HepG2 (cell line): ENCODE results near the gene PATL2. TPM values are rescaled to one million over a fixed set of nuclear protein-coding genes. Genes with fewer than 3 reads are reported as not detected.

Experiments
- ATAC-seq: fragments of 200-7000 bp; cut with Tn5 transposase; 3 replicates; pipeline ENCODE4 v1.9.1; 2020; ENCODE audit warnings: mild to moderate bottlenecking, moderate library complexity
- BruUV-seq: library from RNA; stranded (reverse); fragments of 400-500 nt; replicated peaks from 2 replicates; lab custom pipeline; 2021; lab: Mats Ljungman, UMichigan
- CTCF ChIA-PET: fragments of 300-600 bp; formaldehyde crosslinking; extraction: SDS; loops from one replicate; lab custom pipeline; 2021; ENCODE audit warnings: low total read pairs, inconsistent platforms, low intra/inter-chr PET ratio; lab: Yijun Ruan, JAX
- POLR2A ChIA-PET: fragments of 350-600 bp; sonication (Branson Sonifier 250); formaldehyde crosslinking; loops from one replicate; lab custom pipeline; 2020; ENCODE audit warnings: antibody characterized with exemption, inconsistent platforms; lab: Yijun Ruan, JAX
- DNase-seq: peaks from one replicate; pipeline ENCODE4 v3.0.0-alpha.2; 2015; ENCODE audit warnings: low spot score
- FAIRE-seq: peaks from 3 replicates; lab custom pipeline; 2011; peaks lifted over from hg19 to GRCh38; lab: Jason Lieb, UNC
- H2AFZ ChIP-seq: one replicate; pipeline ENCODE4 v1.6.1; 2011; ENCODE audit warnings: low read length, inconsistent platforms
- H3K27ac ChIP-seq: fragments of 300-600 bp; 3 replicates; pipeline ENCODE4 v1.8.0; 2011; ENCODE audit warnings: mixed run types, mild to moderate bottlenecking, mixed read lengths, low read length, inconsistent platforms; ENCODE audit not compliant: insufficient read depth; ENCODE audit errors: extremely low read length
- H3K27me3 ChIP-seq, 2 experiments: fragments of 200-600 bp in 1 of 2; 2 replicates in 1 of 2; 3 replicates in 1 of 2; pipeline versions ENCODE4 v1.6.0 to v1.8.0; 2011; ENCODE audit warnings: low read length in 2 of 2, mild to moderate bottlenecking in 2 of 2, moderate library complexity in 2 of 2, inconsistent platforms in 1 of 2; ENCODE audit not compliant: insufficient read depth in 2 of 2, control insufficient read depth in 1 of 2
- H3K36me3 ChIP-seq, 2 experiments: fragments of 200-600 bp in 1 of 2; replicated peaks in 1 of 2; 2 replicates in 1 of 2; 3 replicates in 1 of 2; pipeline versions ENCODE4 v1.5.1 to v1.8.0; 2011; ENCODE audit warnings: low read length in 2 of 2, inconsistent platforms in 1 of 2; ENCODE audit not compliant: insufficient read depth in 2 of 2, control insufficient read depth in 1 of 2
- H3K4me1 ChIP-seq: 2 replicates; pipeline ENCODE4 v1.5.1; 2012; ENCODE audit warnings: low read length, inconsistent platforms; ENCODE audit not compliant: insufficient read depth
- H3K4me2 ChIP-seq: 2 replicates; pipeline ENCODE4 v1.6.0; 2011; ENCODE audit warnings: low read depth, low read length, inconsistent platforms
- H3K4me3 ChIP-seq, 3 experiments: fragments of 200-600 bp in 1 of 3; sonication (generic), shearing (Covaris generic) in 1 of 3; replicated peaks in 1 of 3; 2 replicates each; pipeline ENCODE4 v1.5.1; 2011 to 2016; ENCODE audit warnings: low read length in 3 of 3, inconsistent platforms in 2 of 3, low read depth in 2 of 3, mild to moderate bottlenecking in 2 of 3, control low read depth in 1 of 3, mixed read lengths in 1 of 3; ENCODE audit not compliant: insufficient read depth in 1 of 3
- H3K79me2 ChIP-seq: one replicate; pipeline ENCODE4 v1.6.1; 2011; ENCODE audit warnings: low read length, inconsistent platforms; ENCODE audit not compliant: insufficient read depth
- H3K9ac ChIP-seq: 2 replicates; pipeline ENCODE4 v1.6.0; 2011; ENCODE audit warnings: mild to moderate bottlenecking, low read depth, low read length, inconsistent platforms; ENCODE audit not compliant: insufficient read depth
- H3K9me3 ChIP-seq: 2 replicates; pipeline ENCODE4 v1.5.1; 2012; ENCODE audit warnings: mild to moderate bottlenecking, low read length
- H4K20me1 ChIP-seq: 2 replicates; pipeline ENCODE4 v1.6.0; 2011; ENCODE audit warnings: inconsistent platforms, mild to moderate bottlenecking, low read length, moderate library complexity; ENCODE audit not compliant: insufficient read depth
- AGO1 ChIP-seq: fragments of 200-400 bp; formaldehyde crosslinking; IDR thresholded peaks from 2 replicates; pipeline ENCODE4 v1.6.1; 2017; ENCODE audit warnings: mild to moderate bottlenecking, low read depth, low read length, moderate library complexity; ENCODE audit not compliant: poor library complexity, severe bottlenecking
- ETV6 ChIP-seq: sonication (generic); formaldehyde crosslinking; conservative IDR thresholded peaks from 2 replicates; pipeline ENCODE4 v1.4.0; 2020; ENCODE audit warnings: missing genetic modification reagents
- MAFK ChIP-seq, 2 experiments: IDR thresholded peaks in 1 of 2; conservative IDR thresholded peaks in 1 of 2; 2 replicates each; pipeline ENCODE4 v1.6.1; 2011; ENCODE audit warnings: improper control_type of control experiment in 2 of 2, low read length in 2 of 2
- MTA3 ChIP-seq: sonication (generic); formaldehyde crosslinking; IDR thresholded peaks from 2 replicates; pipeline ENCODE4 v1.4.0; 2020; ENCODE audit warnings: missing genetic modification reagents
- NCOR1 ChIP-seq: fragments of 200-600 bp; sonication (generic); IDR thresholded peaks from 2 replicates; pipeline ENCODE4 v1.7.0; 2017; ENCODE audit warnings: antibody characterized with exemption, low read length, borderline replicate concordance
- PAF1 ChIP-seq: IDR thresholded peaks from 2 replicates; pipeline ENCODE4 v1.6.1; 2016; ENCODE audit warnings: missing genetic modification reagents, missing compliant biosample characterization
- PBX2 ChIP-seq: IDR thresholded peaks from 2 replicates; pipeline ENCODE4 v1.6.1; 2016; ENCODE audit warnings: control low read depth
- PHB2 ChIP-seq: fragments of 450-650 bp; IDR thresholded peaks from 2 replicates; pipeline ENCODE4 v1.6.1; 2018; ENCODE audit not compliant: partially characterized antibody
- TAF1 ChIP-seq: sonication (generic); formaldehyde crosslinking; IDR thresholded peaks from 2 replicates; pipeline ENCODE4 v1.4.0; 2020; ENCODE audit warnings: missing genetic modification reagents
- U2AF2 ChIP-seq: fragments of 200-400 bp; formaldehyde crosslinking; IDR thresholded peaks from 2 replicates; pipeline ENCODE4 v1.6.1; 2017; ENCODE audit warnings: low read depth, mild to moderate bottlenecking, low read length
- ZBTB49 ChIP-seq: sonication (generic); formaldehyde crosslinking; IDR thresholded peaks from 2 replicates; pipeline ENCODE4 v1.4.0; 2020; ENCODE audit warnings: missing genetic modification reagents, borderline replicate concordance
- ZFP91 ChIP-seq: sonication (generic); formaldehyde crosslinking; IDR thresholded peaks from 2 replicates; pipeline ENCODE4 v1.9.0; 2022; ENCODE audit warnings: missing genetic modification reagents, mild to moderate bottlenecking, borderline replicate concordance
- ZNF138 ChIP-seq: sonication (generic); formaldehyde crosslinking; IDR thresholded peaks from 2 replicates; pipeline ENCODE4 v1.5.0; 2020; ENCODE audit warnings: mild to moderate bottlenecking, low read depth, missing genetic modification reagents
- ZNF557 ChIP-seq: sonication (generic); formaldehyde crosslinking; IDR thresholded peaks from 2 replicates; pipeline ENCODE4 v1.4.0; 2020; ENCODE audit warnings: missing genetic modification reagents
- ZNF567 ChIP-seq: sonication (generic); formaldehyde crosslinking; IDR thresholded peaks from 2 replicates; pipeline ENCODE4 v1.8.1; 2023; ENCODE audit warnings: mild to moderate bottlenecking, missing genetic modification reagents, borderline replicate concordance
- WGBS: methylation state at CpG from one replicate; pipeline ENCODE4 v1.1.6; 2017; ENCODE audit warnings: low lambda C conversion rate; 5-methylcytosine and 5-hydroxymethylcytosine counted together
- in situ Hi-C: cut with HindIII; loops from 2 replicates; pipeline ENCODE4 v1.10.0; 2017; ENCODE audit warnings: low pct_unique_long_range_greater_than_20kb; ENCODE audit not compliant: extremely low pct_ligation_motif_present
- intact Hi-C: fragments of 100-400 bp; cut with micrococcal nuclease; formaldehyde crosslinking; loops from one replicate; pipeline ENCODE4 v1.10.0; 2022; ENCODE audit not compliant: unreplicated experiment
- polyA plus RNA-seq, 8 experiments: library from polyadenylated mRNA; depleted of rRNA in 3 of 8; stranded (reverse) in 7 of 8; unstranded in 1 of 8; fragments of >200 nt; fragmentation: Illumina TruSeq in 4 of 8; extraction: Trizol in 4 of 8; gene quantifications; 2 replicates each; pipeline versions ENCODE4 v1.2.1 to v1.2.3, GENCODE V29; 2011 to 2016; ENCODE audit warnings: low read depth in 4 of 8, missing spikeins in 1 of 8, mixed read lengths in 1 of 8; ENCODE audit not compliant: insufficient read depth in 1 of 8
- total RNA-seq, 5 experiments: library from RNA; depleted of rRNA; stranded (reverse); fragments of >200 nt; fragmentation: Illumina TruSeq; extraction: Trizol; gene quantifications; 2 replicates each; pipeline ENCODE4 v1.2.3, GENCODE V29; 2016; ENCODE audit warnings: low read depth in 1 of 5

Gene PATL2
- total and polyA plus RNA-seq, 2 of the 13 experiments (the other 11 are each of a cell fraction or from before 2014, with no cell fraction given), result 0.15 to 0.53 TPM

GRCh38 chr15:44697014-44697413 lies 14.1 kb downstream of the PATL2 start:
- CTCF ChIA-PET, result no interaction called here
- Histone ChIP-seq H3K79me2 (no peaks in the 10 kb centered on the region), H2AFZ (no peak overlapping the region), H4K20me1 (no peaks in the 10 kb centered on the region), H3K27ac (no peak overlapping the region), H3K4me3 (no peak overlapping the region), H3K9me3 (no peaks in the 10 kb centered on the region), H3K4me1 (peaks cover 9% of the 10 kb centered on the region; the same call in 1 of the 2 replicates), H3K36me3 (no peaks in the 10 kb centered on the region), H3K9ac (no peak overlapping the region), H3K27me3 (no peaks in the 10 kb centered on the region; a peak in 1 of 5 replicates), H3K4me2 (no peak overlapping the region)
- TF ChIP-seq NCOR1 (no peak), MTA3 (no peak), PBX2 (no peak), ZBTB49 (CRISPR knock-in tag) (no peak), PAF1 (no peak)
- no peak for ATAC-seq
- POLR2A ChIA-PET, result no interaction called here
- DNase-seq, result no peak
- FAIRE-seq, result no peak
- BruUV-seq, result no TSS peak
- intact Hi-C loops (no loop called here), in situ Hi-C loops (no loop called here)

GRCh38 chr15:44695294-44695693 lies 15.8 kb downstream of the PATL2 start:
- no peak for FAIRE-seq

More at GRCh38 chr15:44695294-44695693, 15.8 kb downstream of the PATL2 start:
- in situ Hi-C loops, result no loop called here
- Histone ChIP-seq H3K9me3 (no peaks in the 10 kb centered on the region), H3K27me3 (no peaks in the 10 kb centered on the region; a peak in 1 of 5 replicates), H3K79me2 (no peaks in the 10 kb centered on the region), H4K20me1 (no peaks in the 10 kb centered on the region), H3K4me1 (peaks cover 9% of the 10 kb centered on the region; the same call in 1 of the 2 replicates), H3K4me3 (no peak overlapping the region), H3K9ac (no peak overlapping the region), H3K4me2 (no peak overlapping the region), H3K36me3 (no peaks in the 10 kb centered on the region), H2AFZ (no peak overlapping the region), H3K27ac (no peak overlapping the region)
- BruUV-seq, result no TSS peak
- WGBS, result 25% methylated on average over 3 of the region's 3 CpGs
- ATAC-seq, result no peak
- no peak for DNase-seq
- ChIA-PET CTCF (no interaction called here), POLR2A (interaction anchor here (0.9 kb wide), 1 partner anchor 12 kb away, joined by 3 read pairs; no protein-coding TSS in a partner anchor)
- intact Hi-C loops, result no loop called here
- TF ChIP-seq ETV6 (CRISPR knock-in tag) (no peak), U2AF2 (no peak), TAF1 (CRISPR knock-in tag) (no peak), PHB2 (no peak), ZNF567 (CRISPR knock-in tag) (no peak), MAFK (conservative IDR thresholded peaks at IDR 0.05 in 1 of 2, IDR thresholded peaks at IDR 0.05 in 1 of 2; ENCODE audit: low read length in 2 of 2) (no peak), ZNF138 (CRISPR knock-in tag) (no peak), AGO1 (no peak), ZNF557 (CRISPR knock-in tag) (no peak), ZFP91 (CRISPR knock-in tag) (no peak)
